Measurements from ENCODE around the gene CSF1R. TPM values are rescaled to one million over a fixed set of nuclear protein-coding genes. Genes with fewer than 3 reads are reported as not detected.

The CSF1R gene
- total RNA-seq, 4 donors from 2014 or later = 24.9 to 51.7 (median 31.5) TPM

DNA sequence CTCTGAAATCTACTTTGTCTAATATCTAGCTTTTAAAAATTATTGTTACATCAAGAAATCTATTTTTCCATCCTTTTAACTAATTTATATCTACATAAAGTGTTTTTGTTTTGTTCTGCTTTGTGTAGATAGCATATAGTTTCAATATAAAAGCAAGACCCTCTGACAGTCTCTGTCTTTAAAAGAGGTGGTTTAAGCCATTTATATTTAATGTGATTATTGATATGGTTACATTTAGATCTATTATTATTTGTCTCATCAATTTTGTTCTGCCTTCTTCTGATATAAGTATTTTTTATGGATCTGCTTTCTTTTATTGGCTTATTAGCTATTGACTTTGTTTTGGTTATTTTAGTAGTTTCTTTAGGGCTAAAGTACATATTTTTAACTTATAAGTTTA, 69.8 kb downstream of the CSF1R start:
- Histone ChIP-seq H3K27ac (replicated peaks in 1 of 4) (no peak overlapping the region), H3K27me3 (no peaks in the 10 kb centered on the region), H3K4me1 (peaks cover 3 to 10% (median 9%) of the 10 kb centered on the region in 4 donors), H3K4me3 (no peak overlapping the region), H3K36me3 (peaks cover 38 to 94% (median 82%) of the 10 kb centered on the region in 4 donors), H3K9me3 (no peaks in the 10 kb centered on the region)
- TF ChIP-seq POLR2AphosphoS5 (IDR thresholded peaks at IDR 0.05) (no peak), EP300 (IDR thresholded peaks at IDR 0.05) (no peak), POLR2A (IDR thresholded peaks at IDR 0.05; ENCODE audit: low read depth) (no peak)
- TF ChIP-seq, protein P1, sequence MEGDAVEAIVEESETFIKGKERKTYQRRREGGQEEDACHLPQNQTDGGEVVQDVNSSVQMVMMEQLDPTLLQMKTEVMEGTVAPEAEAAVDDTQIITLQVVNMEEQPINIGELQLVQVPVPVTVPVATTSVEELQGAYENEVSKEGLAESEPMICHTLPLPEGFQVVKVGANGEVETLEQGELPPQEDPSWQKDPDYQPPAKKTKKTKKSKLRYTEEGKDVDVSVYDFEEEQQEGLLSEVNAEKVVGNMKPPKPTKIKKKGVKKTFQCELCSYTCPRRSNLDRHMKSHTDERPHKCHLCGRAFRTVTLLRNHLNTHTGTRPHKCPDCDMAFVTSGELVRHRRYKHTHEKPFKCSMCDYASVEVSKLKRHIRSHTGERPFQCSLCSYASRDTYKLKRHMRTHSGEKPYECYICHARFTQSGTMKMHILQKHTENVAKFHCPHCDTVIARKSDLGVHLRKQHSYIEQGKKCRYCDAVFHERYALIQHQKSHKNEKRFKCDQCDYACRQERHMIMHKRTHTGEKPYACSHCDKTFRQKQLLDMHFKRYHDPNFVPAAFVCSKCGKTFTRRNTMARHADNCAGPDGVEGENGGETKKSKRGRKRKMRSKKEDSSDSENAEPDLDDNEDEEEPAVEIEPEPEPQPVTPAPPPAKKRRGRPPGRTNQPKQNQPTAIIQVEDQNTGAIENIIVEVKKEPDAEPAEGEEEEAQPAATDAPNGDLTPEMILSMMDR (IDR thresholded peaks at IDR 0.05) = no peak
- no peak for DNase-seq (ENCODE audit: extremely low spot score)
- intact Hi-C loops (cut with DNase I) = no loop called here

DNA sequence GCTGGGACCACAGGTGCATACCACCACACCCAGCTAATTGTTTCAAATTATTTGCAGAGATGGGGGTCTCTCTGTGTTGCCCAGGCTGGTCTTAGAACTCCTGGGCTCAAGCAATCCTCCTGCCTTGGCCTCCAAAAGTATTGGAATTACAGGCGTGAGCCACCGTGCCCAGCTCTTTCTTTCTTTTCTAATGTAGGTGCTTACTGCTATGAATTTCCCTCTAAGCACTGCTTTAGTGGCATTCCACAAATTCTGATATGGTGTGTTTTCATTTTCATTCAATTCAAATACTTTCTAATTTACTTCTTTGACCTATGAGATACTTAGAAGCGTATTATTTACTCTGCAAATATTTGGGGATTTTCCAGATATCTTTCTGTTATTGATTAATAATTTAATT, 70.9 kb downstream of the CSF1R start:
- Histone ChIP-seq H3K4me1 (no peaks in the 10 kb centered on the region), H3K27ac (replicated peaks in 1 of 4) (no peak overlapping the region), H3K4me3 (no peak overlapping the region), H3K9me3 (no peaks in the 10 kb centered on the region), H3K27me3 (no peaks in the 10 kb centered on the region), H3K36me3 (peaks cover 48 to 99% (median 87%) of the 10 kb centered on the region in 4 donors)
- intact Hi-C loops (cut with DNase I) = no loop called here
- no peak for DNase-seq (ENCODE audit: extremely low spot score)
- over 99% methylated on average over 3 of the region's 3 CpGs for WGBS
- TF ChIP-seq EP300 (IDR thresholded peaks at IDR 0.05) (no peak), POLR2A (IDR thresholded peaks at IDR 0.05; ENCODE audit: low read depth) (no peak), POLR2AphosphoS5 (IDR thresholded peaks at IDR 0.05) (no peak)
- TF ChIP-seq, protein P1 (IDR thresholded peaks at IDR 0.05) = no peak

GRCh38 chr5:150014456-150014855, 71.9 kb downstream of the CSF1R start:
- no peaks in the 10 kb centered on the region for H3K9me3 ChIP-seq
- 96% methylated on average over 3 of the region's 3 CpGs for WGBS
- DNase-seq (ENCODE audit: extremely low spot score) = no peak
- H3K36me3 ChIP-seq = peaks cover 54 to 99% (median 87%) of the 10 kb centered on the region in 4 donors
- TF ChIP-seq POLR2AphosphoS5 (IDR thresholded peaks at IDR 0.05) = no peak
- no peak overlapping the region for H3K4me3 ChIP-seq
- H3K27me3 ChIP-seq = no peaks in the 10 kb centered on the region
- H3K27ac ChIP-seq (replicated peaks in 1 of 4) = no peak overlapping the region
- intact Hi-C loops (cut with DNase I) = no loop called here
- H3K4me1 ChIP-seq = no peaks in the 10 kb centered on the region

DNA sequence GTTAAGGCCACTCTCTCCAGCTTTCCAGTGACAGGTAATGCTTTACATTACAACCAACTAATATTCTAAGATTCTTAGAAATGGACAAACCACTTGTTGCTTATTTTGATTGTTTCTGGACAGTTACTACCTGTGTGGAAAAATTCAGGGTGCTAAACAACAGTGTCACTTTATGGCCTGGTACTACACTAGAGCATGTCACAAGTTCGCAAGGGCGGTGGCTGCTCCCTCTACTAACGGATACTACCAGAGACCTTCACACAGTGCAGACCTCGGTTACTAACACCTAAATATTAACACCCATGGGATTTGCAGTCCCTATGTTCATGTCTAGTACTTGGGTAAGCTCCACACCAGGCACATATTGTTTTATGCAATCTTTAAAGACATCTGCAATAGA, 72.4 kb downstream of the CSF1R start:
- Histone ChIP-seq H3K36me3 (peaks cover 54 to 99% (median 87%) of the 10 kb centered on the region in 4 donors), H3K9me3 (no peaks in the 10 kb centered on the region), H3K4me3 (no peak overlapping the region), H3K4me1 (no peaks in the 10 kb centered on the region), H3K27me3 (no peaks in the 10 kb centered on the region), H3K27ac (replicated peaks in 1 of 4) (no peak overlapping the region)
- intact Hi-C loops (cut with DNase I) = no loop called here
- WGBS = 98% methylated on average over 4 of the region's 4 CpGs
- TF ChIP-seq, protein P1 (IDR thresholded peaks at IDR 0.05) = no peak
- TF ChIP-seq POLR2AphosphoS5 (IDR thresholded peaks at IDR 0.05) = no peak
- TF ChIP-seq POLR2A (IDR thresholded peaks at IDR 0.05; ENCODE audit: low read depth) = no peak
- TF ChIP-seq EP300 (IDR thresholded peaks at IDR 0.05) = no peak
- DNase-seq (ENCODE audit: extremely low spot score) = no peak

DNA sequence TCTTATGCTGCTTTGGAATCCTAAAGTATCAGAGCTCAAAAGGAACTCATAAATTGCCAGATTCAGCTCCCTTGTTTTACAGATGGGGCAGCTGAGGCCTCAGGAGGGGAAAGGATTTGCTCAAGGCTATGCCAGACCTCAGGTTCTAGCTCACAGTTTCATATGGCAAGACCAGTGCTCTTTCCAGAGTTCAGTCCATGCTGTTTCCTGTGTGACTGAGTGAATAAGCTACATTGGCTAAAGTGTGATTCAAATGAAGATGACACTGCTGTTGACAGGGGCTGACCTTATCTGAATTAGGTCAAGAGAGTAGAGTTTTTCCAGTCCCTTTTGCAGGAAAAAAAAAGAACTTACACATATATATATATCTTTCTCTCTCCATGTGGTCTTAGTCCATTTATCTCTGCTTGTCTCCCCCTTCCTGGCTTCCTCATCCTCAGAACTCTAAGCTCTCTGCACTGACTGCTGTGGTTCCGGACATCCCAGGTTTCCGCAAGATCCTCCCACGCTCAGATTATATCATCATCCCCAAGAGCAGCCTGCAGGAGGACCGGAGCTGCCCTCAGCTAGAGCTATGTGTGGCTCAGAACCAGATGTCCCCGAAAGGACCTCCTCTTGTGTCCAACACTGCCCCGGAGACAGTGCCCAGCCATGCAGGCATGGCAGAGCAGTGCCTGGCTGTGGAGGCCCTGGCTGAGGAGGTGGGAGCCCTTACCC, 76.5 kb downstream of the CSF1R start:
- Histone ChIP-seq H3K4me3 (no peak overlapping the region), H3K27me3 (no peaks in the 10 kb centered on the region), H3K36me3 (peaks cover 41 to 99% (median 86%) of the 10 kb centered on the region in 4 donors), H3K4me1 (peaks cover 0 to 2% (median 0%) of the 10 kb centered on the region in 4 donors), H3K9me3 (no peaks in the 10 kb centered on the region), H3K27ac (replicated peaks in 1 of 4) (no peak overlapping the region)
- intact Hi-C loops (cut with DNase I) = no loop called here
- DNase-seq (ENCODE audit: extremely low spot score) = no peak
- TF ChIP-seq, protein P1 (IDR thresholded peaks at IDR 0.05) = no peak
- WGBS = 96% methylated on average over 6 of the region's 6 CpGs

Measured in esophagus muscularis mucosa (tissue), 4 donors.